ENCODE results near the gene TBC1D22A. TPM values are rescaled to one million over a fixed set of nuclear protein-coding genes. Genes with fewer than 3 reads are reported as not detected.

Gene TBC1D22A
- total RNA-seq, 1 experiment from 2014 or later = 20.9 TPM

GRCh38 chr22:46971764-46972125 lies 209.3 kb downstream of the TBC1D22A start:
- no peak overlapping the region for H3K4me3 ChIP-seq (replicated peaks in 1 of 2; ENCODE audit: low read depth in 1 of 2, low read length in 2 of 2)
- no peaks in the 10 kb centered on the region for H4K20me1 ChIP-seq (ENCODE audit: insufficient read depth)
- H3K27me3 ChIP-seq (ENCODE audit: insufficient read depth, low read length) = no peaks in the 10 kb centered on the region
- CTCF ChIA-PET = no interaction called here
- RAD21 ChIA-PET (ENCODE audit: low non-redundant PET in 1 of 2, low total read pairs in 2 of 2, uncharacterized antibody in 2 of 2, unreplicated experiment in 2 of 2) = no interaction called here
- no peaks in the 10 kb centered on the region for H3K36me3 ChIP-seq (ENCODE audit: control insufficient read depth in 1 of 2, insufficient read depth in 2 of 2, low read length in 2 of 2)
- no peak overlapping the region for H2AFZ ChIP-seq (ENCODE audit: low read depth, low read length, poor library complexity, severe bottlenecking)
- no peak overlapping the region for H3K9ac ChIP-seq (ENCODE audit: low read length)
- no peak overlapping the region for H3K27ac ChIP-seq (ENCODE audit: low read depth, low read length)
- POLR2A ChIA-PET = no interaction called here
- peaks cover 5 to 9% of the 10 kb centered on the region in 2 experiments; a peak in 1 of 4 replicates for H3K4me1 ChIP-seq (ENCODE audit: control insufficient read depth in 1 of 2, insufficient read depth in 2 of 2, low read length in 2 of 2)
- TF ChIP-seq, protein P1, sequence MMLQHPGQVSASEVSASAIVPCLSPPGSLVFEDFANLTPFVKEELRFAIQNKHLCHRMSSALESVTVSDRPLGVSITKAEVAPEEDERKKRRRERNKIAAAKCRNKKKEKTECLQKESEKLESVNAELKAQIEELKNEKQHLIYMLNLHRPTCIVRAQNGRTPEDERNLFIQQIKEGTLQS (IDR thresholded peaks at IDR 0.05) = no peak
- TF ChIP-seq CEBPB (IDR thresholded peaks at IDR 0.05; ENCODE audit: low read depth) (no peak), CTCF (IDR thresholded peaks at IDR 0.05 in 2 of 3, conservative IDR thresholded peaks at IDR 0.05 in 1 of 3; ENCODE audit: borderline replicate concordance in 1 of 3, insufficient read depth in 1 of 3, low read depth in 2 of 3, low read length in 2 of 3) (no peak), FOSL1 (IDR thresholded peaks at IDR 0.05; ENCODE audit: low read depth) (no peak), POLR2AphosphoS5 (IDR thresholded peaks at IDR 0.05; ENCODE audit: low read depth, low read length) (no peak), YY1 (IDR thresholded peaks at IDR 0.05; ENCODE audit: extremely low read depth, insufficient replicate concordance, low read depth, low read length) (no peak), JUND (IDR thresholded peaks at IDR 0.05) (no peak), REST (IDR thresholded peaks at IDR 0.05; ENCODE audit: low read depth) (no peak), EZH2 (IDR thresholded peaks at IDR 0.05) (no peak), SIN3A (IDR thresholded peaks at IDR 0.05; ENCODE audit: low read depth) (no peak), ZBTB33 (IDR thresholded peaks at IDR 0.05; ENCODE audit: extremely low read depth, insufficient replicate concordance, low read length) (no peak), TCF7L2 (IDR thresholded peaks at IDR 0.05; ENCODE audit: borderline replicate concordance, extremely low read depth, insufficient read depth, insufficient read length) (no peak)
- TF ChIP-seq, protein P2, sequence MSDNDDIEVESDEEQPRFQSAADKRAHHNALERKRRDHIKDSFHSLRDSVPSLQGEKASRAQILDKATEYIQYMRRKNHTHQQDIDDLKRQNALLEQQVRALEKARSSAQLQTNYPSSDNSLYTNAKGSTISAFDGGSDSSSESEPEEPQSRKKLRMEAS (IDR thresholded peaks at IDR 0.05) = no peak
- ATAC-seq (no peak), DNase-seq (ENCODE audit: low read depth, low spot score) (no peak)
- no peak overlapping the region for H3K4me2 ChIP-seq (ENCODE audit: low read length)
- no TSS peak for BruUV-seq (replicated peaks)
- no peaks in the 10 kb centered on the region for H3K79me2 ChIP-seq (ENCODE audit: insufficient read depth, low read length)
- no peaks in the 10 kb centered on the region for H3K9me3 ChIP-seq (ENCODE audit: control insufficient read depth in 1 of 2, insufficient read depth in 1 of 2, low read depth in 1 of 2, low read length in 2 of 2)
- H3K9me2 ChIP-seq (ENCODE audit: insufficient read depth) = no peaks in the 10 kb centered on the region
- intact Hi-C loops (cut with micrococcal nuclease) = no loop called here
